HG03108 (cell line): ENCODE results near the gene ODF4.
"Not testable (repeated sequence)": the region's sequence is repeated elsewhere in the genome, so short reads cannot be mapped to it uniquely, and the experiment has no call there.

Source experiments
- ATAC-seq: cut with Tn5 transposase; IDR thresholded peaks from one replicate; pipeline ENCODE4 v1.9.1; 2021; ENCODE audit warnings: moderate library complexity; ENCODE audit not compliant: unreplicated experiment

The ODF4 gene

GRCh38 chr17:8393470-8394231, 54.0 kb downstream of the ODF4 start:
- no peak for ATAC-seq

DNA sequence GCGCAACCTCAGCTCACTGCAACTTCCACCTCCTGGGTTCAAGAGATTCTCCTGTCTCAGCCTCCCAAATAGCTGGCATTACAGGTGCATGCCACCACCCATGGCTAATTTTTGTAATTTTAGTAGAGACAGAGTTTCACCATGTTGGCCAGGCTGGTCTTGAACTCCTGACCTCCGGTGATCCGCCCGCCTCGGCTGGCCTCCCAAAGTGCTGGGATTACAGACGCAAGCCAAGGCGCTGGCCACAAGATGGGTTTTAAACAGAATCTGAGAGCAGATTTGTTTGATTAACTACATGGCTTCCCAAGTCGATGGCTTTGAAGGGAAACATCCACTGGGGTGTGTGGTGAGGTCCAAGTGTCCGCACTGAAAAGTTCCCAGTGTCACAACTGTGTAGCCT, 54.9 kb downstream of the ODF4 start:
- not testable (repeated sequence) for ATAC-seq
